HG02981 (cell line): ENCODE measurements around the gene KBTBD13.

ENCODE experiments used
- ATAC-seq: cut with Tn5 transposase; IDR thresholded peaks from one replicate; pipeline ENCODE4 v1.9.1; 2021; ENCODE audit warnings: mild to moderate bottlenecking, moderate library complexity; ENCODE audit not compliant: unreplicated experiment

KBTBD13 gene

DNA sequence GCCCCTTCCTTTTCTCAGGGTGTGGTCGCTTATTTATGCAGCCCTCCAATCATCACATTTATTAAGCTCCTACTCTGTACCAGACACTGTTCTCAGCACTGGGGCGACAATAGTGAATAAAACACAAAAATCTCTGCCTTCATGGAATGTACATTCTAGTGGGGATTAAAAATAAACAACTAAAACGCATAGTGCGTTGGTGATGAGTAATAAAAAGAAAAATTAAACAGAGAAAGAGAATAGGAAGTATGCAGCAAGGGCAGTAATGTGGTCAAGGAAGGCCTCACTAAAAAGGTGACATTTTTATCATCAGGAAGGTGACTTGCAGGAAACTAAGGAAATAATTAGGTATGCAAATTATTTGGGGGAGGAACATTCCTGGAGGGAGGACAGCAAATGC, 26.3 kb upstream of the KBTBD13 start:
- ATAC-seq = no peak

DNA sequence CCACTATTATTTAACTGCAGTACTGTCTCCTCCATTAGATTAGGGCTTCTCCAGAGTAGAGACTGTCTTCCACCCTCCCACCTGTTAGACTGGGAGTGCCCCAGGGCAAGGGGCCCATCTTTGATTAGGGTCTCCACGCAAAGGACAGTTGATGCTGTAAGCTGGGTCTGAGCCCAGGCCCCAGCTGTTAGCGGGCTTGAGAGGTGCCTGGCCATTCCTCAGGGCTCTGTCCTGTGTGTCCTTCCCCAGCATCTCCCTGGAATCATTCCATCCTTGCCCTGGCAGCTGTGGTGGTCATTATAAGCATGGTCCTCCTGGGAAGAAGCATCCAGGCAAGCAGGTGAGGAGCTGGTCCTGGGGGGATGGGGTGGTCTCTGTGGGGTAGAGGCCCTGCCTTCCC, 25.3 kb upstream of the KBTBD13 start:
- ATAC-seq = no peak

- ATAC-seq = no peak
These were observed 23.6 kb upstream of the KBTBD13 start for GRCh38 chr15:65052956-65053355.

GRCh38 chr15:65054333-65055200, 22.0 kb upstream of the KBTBD13 start:
- no peak for ATAC-seq

DNA sequence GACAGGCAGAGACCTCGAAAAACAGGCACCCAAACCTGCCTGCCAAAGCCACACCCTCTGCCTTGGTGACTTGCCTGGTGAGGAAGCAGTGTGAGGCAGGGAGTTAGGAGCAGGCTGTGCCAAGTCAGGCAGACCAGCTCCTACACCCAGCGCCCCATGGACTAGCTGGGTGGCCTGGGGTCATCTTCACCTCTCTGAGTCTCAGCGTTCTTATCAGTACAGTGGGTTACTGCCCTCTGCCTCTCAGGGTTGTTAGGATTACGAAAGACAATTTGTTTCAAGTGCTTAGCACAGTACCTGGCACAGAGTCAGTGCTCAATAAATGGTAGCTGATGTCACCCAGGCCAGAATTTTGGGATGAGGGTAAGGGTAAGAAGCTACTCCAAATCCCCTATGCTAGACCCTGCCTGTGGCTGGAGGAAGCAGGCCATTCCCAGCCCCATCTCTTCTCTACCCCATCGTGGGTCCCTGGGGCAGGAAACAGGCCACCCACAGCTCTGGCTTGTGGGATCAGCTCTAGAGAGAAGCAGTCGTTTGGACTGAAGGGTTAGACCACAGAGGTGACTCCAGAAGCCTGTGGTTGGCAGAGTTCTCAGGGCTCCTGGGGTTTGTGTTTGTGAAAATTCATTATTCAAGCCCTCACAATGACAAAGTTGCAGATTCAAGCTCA, 21.2 kb upstream of the KBTBD13 start:
- no peak for ATAC-seq

DNA sequence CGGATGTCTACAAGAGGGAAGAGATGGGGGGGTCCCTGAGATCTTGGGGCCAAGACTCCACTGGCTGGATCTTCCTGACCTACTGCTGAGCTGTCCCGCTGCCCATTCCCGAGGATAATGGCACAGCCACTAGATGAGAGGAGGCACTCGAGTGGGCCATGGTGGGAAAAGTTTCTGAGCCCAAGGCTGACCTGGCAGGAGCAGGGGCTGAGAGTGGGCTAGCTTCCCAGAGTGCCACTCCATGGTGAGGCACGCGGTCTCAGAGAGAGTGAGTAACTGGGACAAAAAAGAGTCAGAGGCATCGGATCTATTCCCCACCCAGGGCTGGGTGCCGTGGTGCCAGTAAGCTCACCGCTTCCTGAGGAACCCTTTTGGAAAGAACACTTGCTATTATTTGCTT, 20.4 kb upstream of the KBTBD13 start:
- no peak for ATAC-seq

DNA sequence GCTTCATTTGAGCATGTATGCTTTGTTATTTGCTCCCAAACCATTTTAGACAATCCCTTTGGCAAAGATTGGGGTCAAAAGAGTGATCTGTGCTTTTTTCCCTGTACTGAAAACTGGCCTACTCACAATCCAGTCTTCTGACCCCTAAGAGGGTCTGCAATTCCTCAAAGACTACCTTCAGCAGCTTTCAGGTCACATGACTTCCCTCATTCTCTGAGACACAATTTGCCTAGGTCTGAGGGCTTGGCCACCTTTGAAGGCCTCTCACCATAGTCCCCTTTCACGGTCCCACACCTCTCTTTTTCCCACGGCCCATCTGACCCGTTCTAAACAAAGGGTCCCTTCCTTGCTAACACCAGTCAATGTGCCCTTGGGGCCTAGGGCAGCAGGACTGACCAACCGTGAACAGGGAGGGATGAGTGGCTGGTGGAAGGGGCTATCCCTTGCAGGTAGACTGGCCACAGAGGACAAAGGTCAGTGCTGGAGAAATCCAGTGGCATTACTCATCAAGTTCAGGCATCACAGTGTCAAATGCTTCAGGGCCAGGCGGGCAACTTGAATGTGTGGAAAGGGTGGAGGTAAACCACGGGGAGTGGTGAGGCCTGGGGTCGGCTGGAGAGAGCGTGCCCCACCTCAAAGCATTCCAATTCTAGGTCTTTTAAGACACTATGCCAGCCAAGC, 19.5 kb upstream of the KBTBD13 start:
- ATAC-seq = no peak

- ATAC-seq = no peak
These were observed 19.0 kb upstream of the KBTBD13 start for GRCh38 chr15:65057549-65057940.

DNA sequence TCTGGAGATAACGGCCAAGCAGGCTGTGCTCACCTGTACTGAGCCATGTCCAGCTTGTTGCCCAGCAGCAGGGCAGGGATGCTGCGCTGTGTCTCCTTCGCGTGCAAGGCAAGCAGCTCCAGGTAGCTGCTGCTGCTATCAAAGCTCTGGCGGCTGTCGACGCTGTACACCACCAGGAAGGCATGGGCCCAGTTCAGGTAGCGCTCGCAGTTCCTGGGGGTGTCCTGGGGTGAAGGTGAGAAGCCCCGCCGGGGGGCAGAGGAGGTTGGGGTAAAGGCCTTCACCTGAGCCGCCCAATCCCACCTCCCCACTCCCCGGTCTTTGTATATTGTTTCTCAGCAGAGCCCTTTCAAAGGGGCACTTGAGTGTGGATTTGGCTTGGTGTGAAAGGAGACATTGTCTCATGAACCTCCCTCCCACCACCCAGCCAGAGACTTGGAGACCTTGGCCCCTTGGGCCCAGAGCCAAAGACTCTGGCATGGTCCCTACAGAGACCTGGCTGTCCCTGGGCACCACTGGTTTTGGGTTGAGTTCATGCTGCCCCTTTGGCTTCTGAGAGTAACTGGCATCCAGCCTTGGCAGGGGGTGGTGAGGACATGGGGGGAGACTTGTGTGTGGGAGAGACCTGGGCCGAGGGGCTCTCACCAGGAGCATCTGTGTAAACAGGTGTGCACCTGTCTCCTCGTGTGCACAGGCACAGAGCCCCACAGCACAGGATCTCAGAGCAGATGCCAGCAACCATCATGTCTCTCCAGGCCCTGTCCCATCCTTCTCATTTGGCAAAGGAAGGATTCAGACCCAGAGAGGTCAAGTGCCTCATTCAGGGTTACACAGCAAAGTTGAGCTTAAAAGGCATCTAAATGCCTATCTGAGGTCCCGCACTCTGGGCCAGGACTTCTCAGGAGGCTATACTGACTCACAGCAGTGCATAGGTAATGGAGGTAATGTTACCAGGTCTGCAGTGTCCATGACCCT, 17.9 kb upstream of the KBTBD13 start:
- ATAC-seq = no peak

DNA sequence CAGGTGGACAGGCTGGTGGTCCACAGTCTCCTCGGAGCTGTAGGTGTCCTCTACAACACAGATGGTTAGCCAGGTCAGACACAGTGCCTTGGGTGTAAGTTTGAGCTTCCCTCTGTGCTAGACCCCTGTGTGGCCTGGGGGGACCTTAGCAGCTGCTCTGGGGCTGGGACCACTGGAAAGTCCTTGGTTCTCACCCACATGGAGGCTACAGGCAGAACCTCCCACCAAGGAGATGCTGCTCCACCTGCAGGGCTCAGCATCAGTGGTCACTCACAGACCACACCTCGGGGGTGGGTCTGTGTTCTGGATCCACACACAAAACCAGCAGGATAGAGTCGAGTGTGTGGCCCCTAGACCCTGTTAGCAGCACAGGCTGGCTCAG, 17.2 kb upstream of the KBTBD13 start:
- no peak for ATAC-seq

DNA sequence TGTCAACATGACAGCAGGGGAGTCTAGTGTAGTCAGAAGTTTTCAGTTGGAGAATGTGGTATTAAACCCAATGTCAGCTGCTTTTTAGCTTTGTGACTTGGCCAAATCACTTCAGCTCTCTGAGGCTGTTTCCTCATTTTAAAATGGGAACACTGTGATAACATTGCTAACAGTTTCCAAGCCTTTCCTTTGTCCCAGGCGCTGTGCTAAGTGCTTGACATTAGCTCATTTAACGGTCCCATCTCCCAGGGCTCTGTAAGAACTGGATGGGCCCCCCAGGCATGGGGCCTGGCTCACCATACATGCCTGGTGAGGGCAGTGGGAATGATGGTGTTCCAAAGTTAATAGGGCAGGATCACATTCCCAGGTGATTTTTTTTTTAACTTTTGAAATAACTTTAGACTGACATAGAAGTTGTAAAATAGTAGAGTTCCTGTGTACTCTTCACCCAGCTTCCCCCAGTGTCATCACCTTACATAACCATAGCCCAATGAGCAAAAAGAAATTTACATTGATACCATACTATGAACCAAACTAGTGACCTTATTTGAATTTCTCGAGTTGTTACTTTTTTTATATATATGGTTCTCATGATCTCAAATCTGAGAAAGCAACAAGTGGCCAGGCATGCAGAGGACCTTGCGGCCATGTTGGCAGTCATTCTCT, 16.5 kb upstream of the KBTBD13 start:
- ATAC-seq = no peak

- ATAC-seq = no peak
These were observed 15.7 kb upstream of the KBTBD13 start for GRCh38 chr15:65060641-65061397.

GRCh38 chr15:65062061-65062460, 14.5 kb upstream of the KBTBD13 start:
- no peak for ATAC-seq

GRCh38 chr15:65062726-65063125, 13.8 kb upstream of the KBTBD13 start:
- ATAC-seq = no peak

DNA sequence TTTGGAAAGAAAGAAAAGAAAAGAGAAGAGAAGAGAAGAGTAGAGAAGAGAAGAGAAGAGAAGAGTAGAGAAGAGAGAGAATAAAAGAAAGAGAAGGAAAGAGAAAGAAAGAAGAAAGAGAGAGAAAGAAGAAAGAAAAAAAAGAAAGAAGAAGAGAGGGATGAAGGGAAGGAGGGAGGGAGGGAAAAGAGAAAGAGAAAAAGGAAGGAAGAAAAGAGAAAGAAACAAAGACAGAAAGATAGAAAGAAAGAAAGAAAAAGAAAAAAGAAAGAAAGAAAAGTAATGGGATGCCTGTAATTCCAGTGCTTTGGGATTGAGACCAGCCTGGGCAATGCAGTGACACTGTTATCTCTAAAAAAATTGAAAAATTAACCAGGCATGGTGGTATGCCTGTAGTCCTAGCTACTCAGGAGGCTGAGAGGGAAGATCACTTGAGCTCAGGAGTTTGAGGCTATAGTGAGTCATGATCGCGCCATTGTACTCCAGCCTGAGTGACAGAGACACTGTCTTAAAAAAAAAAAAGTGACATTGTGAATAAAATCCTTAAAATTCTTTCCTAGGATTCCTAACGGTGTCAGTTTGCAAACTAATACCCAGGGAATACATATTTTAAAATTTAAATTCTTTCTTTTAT, 10.4 kb upstream of the KBTBD13 start:
- no peak for ATAC-seq

GRCh38 chr15:65066635-65067316, 9.8 kb upstream of the KBTBD13 start:
- no peak for ATAC-seq

GRCh38 chr15:65067317-65067644, 9.3 kb upstream of the KBTBD13 start:
- ATAC-seq = no peak

DNA sequence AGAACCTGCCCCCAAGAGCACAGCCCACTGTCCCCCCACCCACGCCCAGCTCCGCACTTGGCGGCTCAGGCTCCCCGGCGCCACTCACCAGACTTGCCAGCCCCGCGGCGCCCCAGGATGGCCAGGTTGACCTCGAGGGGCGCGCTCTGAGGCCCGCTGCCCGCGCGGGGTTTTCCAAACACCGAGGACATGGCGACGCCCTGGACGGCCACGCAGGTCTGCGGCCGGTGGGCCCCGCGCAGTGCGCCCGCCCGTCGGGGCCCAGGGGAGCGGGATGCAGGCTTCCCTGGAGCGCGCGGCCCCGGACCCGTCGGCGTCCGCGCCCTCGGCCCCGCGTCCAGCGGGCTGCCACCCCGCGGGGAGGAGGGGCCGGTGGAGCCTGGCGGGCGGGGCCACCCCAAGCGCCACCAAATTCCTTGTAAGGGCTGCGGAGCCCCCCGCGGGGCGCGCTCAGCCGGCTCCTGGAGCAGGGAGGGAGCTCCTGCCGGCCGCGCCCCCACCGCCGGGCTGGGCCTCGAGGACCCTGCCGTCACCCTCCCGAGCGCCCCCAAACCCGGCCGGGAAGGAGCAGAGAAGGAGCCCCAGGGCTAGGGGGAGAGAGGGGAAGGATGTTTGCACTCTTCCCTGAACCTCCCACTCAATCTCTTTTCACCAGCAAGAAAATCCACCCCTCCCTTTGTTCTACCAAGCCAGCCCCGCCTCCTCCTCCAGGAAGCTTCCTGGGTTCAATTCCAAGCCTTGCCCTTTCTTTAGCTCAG, 8.7 kb upstream of the KBTBD13 start, which contains the start of gene RASL12:
RASL12 (minus strand) TSS at position 347 of the 758 bp plus-strand sequence; CDS start at position 191, 156 bp downstream.
- no peak for ATAC-seq
